Measurements from ENCODE around the gene SLC16A13. TPM values are rescaled to one million over a fixed set of nuclear protein-coding genes. Genes with fewer than 3 reads are reported as not detected.
A peak's percentile ranks its signal among the peaks of the same experiment; 100 is the strongest.

Gene SLC16A13
- total and polyA plus RNA-seq, 2 donors (not counting 1 experiment from before 2014, with no cell fraction given), result 7.4 to 21.9 TPM

- H3K36me3 ChIP-seq (replicated peaks in 1 of 2; ENCODE audit: control extremely low read depth in 1 of 2, control insufficient read depth in 1 of 2, extremely low read depth in 1 of 2, insufficient read depth in 2 of 2, low read length in 1 of 2), result peaks cover 0 to 26% of the 10 kb centered on the region in 2 experiments
- intact Hi-C loops (cut with micrococcal nuclease), result loop anchor here (1.0 to 10.0 kb wide), 6 partner anchors 8 to 1423 kb away; partner anchors contain the start of genes C17orf100, CD68, KDM6B and MED31
- H3K79me2 ChIP-seq (ENCODE audit: control insufficient read depth, insufficient read depth, low read length), result peaks cover 55% of the 10 kb centered on the region
- peak overlapping the region; percentile 86 for H3K4me2 ChIP-seq (replicated peaks; ENCODE audit: low read depth, low read length, poor library complexity, severe bottlenecking)
- peak; percentile 76 for TF ChIP-seq CTCF (IDR thresholded peaks at IDR 0.05)
- TF ChIP-seq EZH2 (IDR thresholded peaks at IDR 0.05; ENCODE audit: borderline replicate concordance, insufficient read depth, low read depth, low read length, poor library complexity, severe bottlenecking), result no peak
- H4K20me1 ChIP-seq (ENCODE audit: control insufficient read depth, insufficient read depth, low read length, poor library complexity, severe bottlenecking), result peaks cover 19% of the 10 kb centered on the region
- peak overlapping the region; percentile 95 to 100 (median 96) for H3K4me3 ChIP-seq (ENCODE audit: control extremely low read depth in 1 of 5, extremely low read depth in 1 of 5, insufficient read depth in 1 of 5, low read depth in 2 of 5, low read length in 4 of 5)
- no peaks in the 10 kb centered on the region for H3K27me3 ChIP-seq (replicated peaks in 1 of 4; ENCODE audit: control extremely low read depth in 1 of 4, control insufficient read depth in 3 of 4, insufficient read depth in 4 of 4, low read length in 3 of 4)
- DNase-seq (peak; percentile 99), ATAC-seq (ENCODE audit: low read depth) (peak; percentile 81)
- Mint-ChIP-seq H3K9me3 (ENCODE audit: insufficient read depth) (no peaks in the 10 kb centered on the region), H3K4me1 (peaks cover 54% of the 10 kb centered on the region), H3K27me3 (no peaks in the 10 kb centered on the region), H3K27ac (peak overlapping the region; percentile 100), H3K4me3 (peak overlapping the region; percentile 99)
- peaks cover 0 to 3% (median 0%) of the 10 kb centered on the region in 3 donors for H3K9me3 ChIP-seq (ENCODE audit: control extremely low read depth in 1 of 3, control insufficient read depth in 2 of 3, insufficient read depth in 1 of 3, low read length in 2 of 3)
- H3K27ac ChIP-seq (ENCODE audit: low read length in 2 of 2), result peak overlapping the region; percentile 97 to 99
- H3K9ac ChIP-seq (ENCODE audit: low read length), result peak overlapping the region; percentile 89
- peaks cover 40 to 59% of the 10 kb centered on the region in 2 donors for H3K4me1 ChIP-seq (ENCODE audit: control insufficient read depth in 2 of 2, insufficient read depth in 2 of 2, low read length in 2 of 2)
- peak overlapping the region; percentile 69 for H2AFZ ChIP-seq (ENCODE audit: insufficient read depth, low read depth, low read length, poor library complexity, severe bottlenecking)
- 1% methylated on average over 61 of the region's 75 CpGs for WGBS (ENCODE audit: insufficient coverage)
- ChIA-PET CTCF (interaction anchor here (1.0 to 2.2 kb wide), 5 partner anchors 11 to 172 kb away, joined by 3 to 10 read pairs (median 5); partner anchors contain the start of gene SLC16A13), POLR2A (interaction anchor here (0.6 to 2.4 kb wide), 5 partner anchors 8 to 29 kb away, joined by 6 to 15 read pairs (median 9); partner anchors contain the start of genes BCL6B, SLC16A11 and SLC16A13)
These were observed 21.4 kb upstream of the SLC16A13 start for GRCh38 chr17:7014261-7014994.

All from B cell (primary cell).